Mesenchymal stem cell (in vitro differentiated cells and primary cell): Measurements from ENCODE around the gene MAP3K15. TPM values are rescaled to one million over a fixed set of nuclear protein-coding genes. Genes with fewer than 3 reads are reported as not detected.

Experiments
- DNase-seq: peaks from one replicate; pipeline ENCODE4 v3.0.0-alpha.2; 2013
- H2AFZ ChIP-seq: one replicate; pipeline ENCODE4 v1.6.1; 2013; ENCODE audit warnings: low read depth, mild to moderate bottlenecking, control low read depth, inconsistent platforms, low read length, moderate library complexity
- H2AK5ac ChIP-seq: 2 replicates; pipeline ENCODE4 v1.6.1; 2013; ENCODE audit warnings: low read length, moderate library complexity, mild to moderate bottlenecking, inconsistent platforms; ENCODE audit not compliant: severe bottlenecking
- H2BK120ac ChIP-seq: one replicate; pipeline ENCODE4 v1.6.1; 2013; ENCODE audit warnings: low read depth, mild to moderate bottlenecking, inconsistent platforms, low read length, moderate library complexity
- H2BK12ac ChIP-seq, 2 experiments: one replicate each; pipeline ENCODE4 v1.6.1; 2013; ENCODE audit warnings: inconsistent platforms in 2 of 2, low read length in 2 of 2, mild to moderate bottlenecking in 2 of 2, moderate library complexity in 2 of 2, control low read depth in 1 of 2
- H2BK15ac ChIP-seq: one replicate; pipeline ENCODE4 v1.6.1; 2013; ENCODE audit warnings: mild to moderate bottlenecking, low read depth, inconsistent platforms; ENCODE audit not compliant: poor library complexity, severe bottlenecking
- H2BK5ac ChIP-seq: 2 replicates; pipeline ENCODE4 v1.6.1; 2013; ENCODE audit warnings: low read depth, mild to moderate bottlenecking, low read length, control low read depth, inconsistent platforms; ENCODE audit not compliant: poor library complexity, severe bottlenecking
- H3K14ac ChIP-seq, 2 experiments: one replicate each; pipeline ENCODE4 v1.6.1; 2013; ENCODE audit warnings: inconsistent platforms in 2 of 2, low read length in 2 of 2, control low read depth in 1 of 2, mild to moderate bottlenecking in 1 of 2, moderate library complexity in 1 of 2
- H3K18ac ChIP-seq, 2 experiments: one replicate each; pipeline ENCODE4 v1.6.1; 2013; ENCODE audit warnings: inconsistent platforms in 2 of 2, low read length in 2 of 2, control low read depth in 1 of 2, low read depth in 1 of 2, mild to moderate bottlenecking in 1 of 2
- H3K23ac ChIP-seq, 2 experiments: one replicate each; pipeline ENCODE4 v1.6.1; 2013; ENCODE audit warnings: inconsistent platforms in 2 of 2, low read length in 2 of 2, mild to moderate bottlenecking in 2 of 2, moderate library complexity in 2 of 2, control low read depth in 1 of 2
- H3K27ac ChIP-seq: 2 replicates; pipeline ENCODE4 v1.5.1; 2013; ENCODE audit warnings: mild to moderate bottlenecking, moderate library complexity, low read length, control low read depth, inconsistent platforms; ENCODE audit not compliant: poor library complexity, severe bottlenecking
- H3K27me3 ChIP-seq, 2 experiments: 2 replicates each; pipeline versions ENCODE4 v1.6.1 to v1.7.0; 2013; ENCODE audit warnings: low read length in 2 of 2, mild to moderate bottlenecking in 2 of 2, moderate library complexity in 2 of 2, control low read depth in 1 of 2, inconsistent platforms in 1 of 2; ENCODE audit not compliant: control insufficient read depth in 1 of 2, insufficient read depth in 1 of 2
- H3K36me3 ChIP-seq, 2 experiments: 2 replicates each; pipeline versions ENCODE4 v1.6.1 to v1.7.0; 2013; ENCODE audit warnings: low read length in 2 of 2, control low read depth in 1 of 2, inconsistent platforms in 1 of 2, low read depth in 1 of 2, mild to moderate bottlenecking in 1 of 2; ENCODE audit not compliant: insufficient read depth in 2 of 2, control insufficient read depth in 1 of 2
- H3K4ac ChIP-seq, 2 experiments: one replicate each; pipeline ENCODE4 v1.6.1; 2013; ENCODE audit warnings: inconsistent platforms in 2 of 2, low read length in 2 of 2, mild to moderate bottlenecking in 2 of 2, moderate library complexity in 2 of 2, control low read depth in 1 of 2, low read depth in 1 of 2
- H3K4me1 ChIP-seq: 2 replicates; pipeline ENCODE4 v1.6.1; 2013; ENCODE audit warnings: low read depth, low read length, control low read depth; ENCODE audit not compliant: control insufficient read depth, insufficient read depth
- H3K4me2 ChIP-seq: 2 replicates; pipeline ENCODE4 v1.6.1; 2013; ENCODE audit warnings: low read length, mild to moderate bottlenecking, inconsistent platforms; ENCODE audit not compliant: poor library complexity, severe bottlenecking
- H3K4me3 ChIP-seq, 2 experiments: 2 replicates each; pipeline versions ENCODE4 v1.5.1 to v1.7.0; 2013; ENCODE audit warnings: low read length in 2 of 2, mild to moderate bottlenecking in 2 of 2, control low read depth in 1 of 2, low read depth in 1 of 2; ENCODE audit not compliant: insufficient read depth in 1 of 2
- H3K79me1 ChIP-seq: replicated peaks from 2 replicates; pipeline ENCODE4 v1.6.1; 2013; ENCODE audit warnings: mild to moderate bottlenecking, control low read depth, low read length, inconsistent platforms; ENCODE audit not compliant: poor library complexity, severe bottlenecking
- H3K9ac ChIP-seq: 2 replicates; pipeline ENCODE4 v1.7.0; 2013; ENCODE audit warnings: mild to moderate bottlenecking, low read length, moderate library complexity
- H3K9me3 ChIP-seq: 2 replicates; pipeline ENCODE4 v1.7.0; 2013; ENCODE audit warnings: mild to moderate bottlenecking, low read length; ENCODE audit not compliant: control insufficient read depth
- H4K8ac ChIP-seq: one replicate; pipeline ENCODE4 v1.6.1; 2013; ENCODE audit warnings: inconsistent platforms, mild to moderate bottlenecking, low read length, moderate library complexity
- H4K91ac ChIP-seq: one replicate; pipeline ENCODE4 v1.6.1; 2013; ENCODE audit warnings: mild to moderate bottlenecking, low read length, inconsistent platforms
- WGBS: methylation state at CpG from one replicate; pipeline ENCODE4 v1.1.7; 2013; ENCODE audit warnings: mixed read lengths; 5-methylcytosine and 5-hydroxymethylcytosine counted together
- polyA plus RNA-seq, 2 experiments: library from polyadenylated mRNA; stranded (reverse); fragments of 200-250 nt; gene quantifications; one replicate each; pipeline ENCODE4 v1.2.3, GENCODE V29; 2013

Gene MAP3K15, protein sequence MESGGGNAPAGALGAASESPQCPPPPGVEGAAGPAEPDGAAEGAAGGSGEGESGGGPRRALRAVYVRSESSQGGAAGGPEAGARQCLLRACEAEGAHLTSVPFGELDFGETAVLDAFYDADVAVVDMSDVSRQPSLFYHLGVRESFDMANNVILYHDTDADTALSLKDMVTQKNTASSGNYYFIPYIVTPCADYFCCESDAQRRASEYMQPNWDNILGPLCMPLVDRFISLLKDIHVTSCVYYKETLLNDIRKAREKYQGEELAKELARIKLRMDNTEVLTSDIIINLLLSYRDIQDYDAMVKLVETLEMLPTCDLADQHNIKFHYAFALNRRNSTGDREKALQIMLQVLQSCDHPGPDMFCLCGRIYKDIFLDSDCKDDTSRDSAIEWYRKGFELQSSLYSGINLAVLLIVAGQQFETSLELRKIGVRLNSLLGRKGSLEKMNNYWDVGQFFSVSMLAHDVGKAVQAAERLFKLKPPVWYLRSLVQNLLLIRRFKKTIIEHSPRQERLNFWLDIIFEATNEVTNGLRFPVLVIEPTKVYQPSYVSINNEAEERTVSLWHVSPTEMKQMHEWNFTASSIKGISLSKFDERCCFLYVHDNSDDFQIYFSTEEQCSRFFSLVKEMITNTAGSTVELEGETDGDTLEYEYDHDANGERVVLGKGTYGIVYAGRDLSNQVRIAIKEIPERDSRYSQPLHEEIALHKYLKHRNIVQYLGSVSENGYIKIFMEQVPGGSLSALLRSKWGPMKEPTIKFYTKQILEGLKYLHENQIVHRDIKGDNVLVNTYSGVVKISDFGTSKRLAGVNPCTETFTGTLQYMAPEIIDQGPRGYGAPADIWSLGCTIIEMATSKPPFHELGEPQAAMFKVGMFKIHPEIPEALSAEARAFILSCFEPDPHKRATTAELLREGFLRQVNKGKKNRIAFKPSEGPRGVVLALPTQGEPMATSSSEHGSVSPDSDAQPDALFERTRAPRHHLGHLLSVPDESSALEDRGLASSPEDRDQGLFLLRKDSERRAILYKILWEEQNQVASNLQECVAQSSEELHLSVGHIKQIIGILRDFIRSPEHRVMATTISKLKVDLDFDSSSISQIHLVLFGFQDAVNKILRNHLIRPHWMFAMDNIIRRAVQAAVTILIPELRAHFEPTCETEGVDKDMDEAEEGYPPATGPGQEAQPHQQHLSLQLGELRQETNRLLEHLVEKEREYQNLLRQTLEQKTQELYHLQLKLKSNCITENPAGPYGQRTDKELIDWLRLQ (N-terminal part only)
- 0.26 TPM for polyA plus RNA-seq (2013, experiment 1 of 2)
- 0.21 TPM for polyA plus RNA-seq (2013, experiment 2 of 2)

DNA sequence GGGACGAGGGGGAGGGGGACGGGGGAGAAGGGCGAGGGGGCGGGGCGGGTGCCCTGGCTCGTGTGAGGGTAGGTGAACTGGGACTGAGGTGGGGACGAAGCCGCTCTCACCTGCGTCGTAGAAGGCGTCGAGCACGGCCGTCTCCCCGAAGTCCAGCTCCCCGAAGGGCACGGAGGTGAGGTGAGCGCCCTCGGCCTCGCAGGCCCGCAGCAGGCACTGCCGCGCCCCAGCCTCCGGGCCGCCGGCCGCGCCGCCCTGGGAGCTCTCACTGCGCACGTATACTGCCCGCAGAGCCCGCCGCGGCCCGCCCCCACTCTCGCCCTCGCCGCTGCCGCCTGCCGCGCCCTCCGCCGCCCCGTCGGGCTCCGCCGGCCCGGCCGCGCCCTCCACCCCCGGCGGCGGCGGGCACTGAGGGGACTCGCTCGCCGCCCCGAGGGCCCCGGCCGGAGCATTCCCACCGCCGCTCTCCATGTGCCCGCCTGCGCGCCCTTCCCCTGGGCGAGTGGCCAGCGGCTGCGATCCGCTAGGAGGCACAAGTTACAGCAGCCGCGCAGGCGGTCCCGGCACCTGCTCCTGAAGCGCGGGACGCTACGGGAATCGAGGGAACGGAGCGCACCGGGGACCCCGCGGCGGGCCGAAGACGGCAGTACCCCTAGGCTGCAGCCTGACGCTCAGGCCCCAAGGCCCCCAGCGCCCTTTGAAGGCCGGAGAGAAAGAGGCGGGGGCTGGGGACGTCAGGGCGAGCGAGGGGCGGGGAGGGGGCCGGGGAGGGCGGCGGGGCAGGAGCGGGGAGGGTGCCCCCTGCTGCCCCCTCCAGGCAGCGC, at the start of gene MAP3K15:
MAP3K15 (minus strand) TSS at position 718 of the 824 bp plus-strand sequence; CDS start at position 471, 247 bp downstream.
- H2BK15ac ChIP-seq, result no peak within 1 kb of the TSS
- H3K4me3 ChIP-seq, result peak within 1 kb of the TSS in 1 of 2 experiments; percentile 44
- peak; percentile 6 for DNase-seq
- peak within 1 kb of the TSS; percentile 60 for H3K4me2 ChIP-seq
- no peak within 1 kb of the TSS for H3K9ac ChIP-seq
- no peak within 1 kb of the TSS for H4K8ac ChIP-seq
- no peak within 1 kb of the TSS for H2AK5ac ChIP-seq
- H3K18ac ChIP-seq, result no peak within 1 kb of the TSS
- no peak within 1 kb of the TSS for H3K27ac ChIP-seq
- H2BK12ac ChIP-seq, result no peak within 1 kb of the TSS
- H3K27me3 ChIP-seq, result peaks cover 10 to 35% of the 10 kb centered on the region in 2 experiments
- no peak within 1 kb of the TSS for H2BK120ac ChIP-seq
- no peaks in the 10 kb centered on the region for H3K79me1 ChIP-seq
- H2BK5ac ChIP-seq, result no peak within 1 kb of the TSS
- WGBS, result 1% methylated on average over 20 of the region's 100 CpGs
- H2AFZ ChIP-seq, result no peak within 1 kb of the TSS
- no peak within 1 kb of the TSS for H3K14ac ChIP-seq
- peaks cover 4% of the 10 kb centered on the region for H3K4me1 ChIP-seq
- no peak within 1 kb of the TSS for H3K4ac ChIP-seq
- no peak within 1 kb of the TSS for H4K91ac ChIP-seq
- no peak within 1 kb of the TSS for H3K23ac ChIP-seq
- H3K36me3 ChIP-seq, result no peaks in the 10 kb centered on the region
- H3K9me3 ChIP-seq, result peaks cover 9% of the 10 kb centered on the region

DNA sequence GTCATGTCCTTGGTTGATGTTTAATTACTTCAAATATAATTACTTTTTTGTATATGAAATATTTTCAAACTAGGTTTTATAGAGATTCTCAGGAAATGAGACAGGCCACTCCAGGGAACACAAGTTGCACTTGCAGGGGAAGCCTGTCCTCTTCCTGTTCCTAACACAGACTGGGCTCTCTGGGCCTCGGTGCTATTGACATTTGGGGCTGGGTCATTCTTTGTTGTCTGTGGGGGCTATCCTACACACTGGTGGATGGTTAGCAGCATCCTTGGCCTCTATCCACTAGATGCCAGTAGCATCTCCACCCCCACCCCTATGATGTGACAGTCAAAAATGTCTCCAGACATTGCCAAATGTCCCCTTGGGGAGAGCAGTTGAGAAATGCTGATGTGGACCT, 49.3 kb upstream of the MAP3K15 start:
- H3K23ac ChIP-seq, result no peak overlapping the region
- H3K27me3 ChIP-seq, result no peaks in the 10 kb centered on the region
- no peak overlapping the region for H3K18ac ChIP-seq
- H2BK15ac ChIP-seq, result no peak overlapping the region
- peaks cover 2% of the 10 kb centered on the region for H3K79me1 ChIP-seq
- no peak overlapping the region for H3K4me2 ChIP-seq
- no peak overlapping the region for H4K91ac ChIP-seq
- no peak overlapping the region for H2BK12ac ChIP-seq
- no peak overlapping the region for H2AK5ac ChIP-seq
- H3K4me3 ChIP-seq, result no peak overlapping the region
- no peak overlapping the region for H4K8ac ChIP-seq
- H3K4ac ChIP-seq, result no peak overlapping the region
- H3K27ac ChIP-seq, result no peak overlapping the region
- no peak for DNase-seq
- no peak overlapping the region for H2BK5ac ChIP-seq
- H3K9me3 ChIP-seq, result no peaks in the 10 kb centered on the region
- no peak overlapping the region for H2AFZ ChIP-seq
- H3K9ac ChIP-seq, result no peak overlapping the region
- WGBS, result no CpG with 5 or more reads among the region's 1 CpG
- peaks cover 7 to 30% of the 10 kb centered on the region in 2 experiments for H3K36me3 ChIP-seq
- peaks cover 5% of the 10 kb centered on the region for H3K4me1 ChIP-seq
- H2BK120ac ChIP-seq, result no peak overlapping the region
- H3K14ac ChIP-seq, result no peak overlapping the region

GRCh38 chrX:19563746-19564145, 48.4 kb upstream of the MAP3K15 start:
- Histone ChIP-seq H2BK12ac (no peak overlapping the region), H3K4ac (no peak overlapping the region), H3K18ac (no peak overlapping the region), H2AFZ (no peak overlapping the region), H2BK15ac (no peak overlapping the region), H2AK5ac (no peak overlapping the region), H2BK120ac (no peak overlapping the region), H4K91ac (no peak overlapping the region), H4K8ac (no peak overlapping the region), H3K79me1 (peaks cover 2% of the 10 kb centered on the region), H3K9ac (no peak overlapping the region), H3K4me2 (no peak overlapping the region), H3K9me3 (no peaks in the 10 kb centered on the region), H3K27me3 (no peaks in the 10 kb centered on the region), H3K4me1 (peaks cover 3% of the 10 kb centered on the region), H3K36me3 (peaks cover 7 to 22% of the 10 kb centered on the region in 2 experiments), H3K23ac (no peak overlapping the region), H3K27ac (no peak overlapping the region), H3K14ac (no peak overlapping the region), H3K4me3 (no peak overlapping the region), H2BK5ac (no peak overlapping the region)
- 93% methylated on average over 6 of the region's 6 CpGs for WGBS
- no peak for DNase-seq
